Activated T-cell treated with anti-CD3 and anti-CD28 coated beads, Interleukin-2, amount 50 U/mL, for 4 hours (primary cell): ENCODE data around the gene CEP76. TPM values are rescaled to one million over a fixed set of nuclear protein-coding genes. Genes with fewer than 3 reads are reported as not detected.

Source experiments
- ATAC-seq, 2 donors: fragments of 200-7000 bp; cut with Tn5 transposase; one replicate each; pipeline ENCODE4 v1.10.0; 2021
- DNase-seq: peaks from one replicate; pipeline ENCODE4 v3.0.0-alpha.2; 2020
- H3K27me3 Mint-ChIP-seq: one replicate; pipeline ENCODE4 v1.8.0; 2021; ENCODE audit warnings: low read depth, mixed read lengths
- H3K36me3 Mint-ChIP-seq: one replicate; pipeline ENCODE4 v1.8.0; 2022; ENCODE audit warnings: mixed read lengths; ENCODE audit not compliant: insufficient read depth
- H3K4me1 Mint-ChIP-seq: one replicate; pipeline ENCODE4 v1.8.0; 2021; ENCODE audit warnings: low read depth, mixed read lengths
- H3K4me3 Mint-ChIP-seq: one replicate; pipeline ENCODE4 v1.8.0; 2021; ENCODE audit warnings: mild to moderate bottlenecking, moderate library complexity, mixed read lengths
- H3K9me3 Mint-ChIP-seq: one replicate; pipeline ENCODE4 v1.8.0; 2021; ENCODE audit warnings: mixed read lengths
- total RNA-seq, 3 donors: library from RNA; stranded (reverse); gene quantifications; one replicate each; pipeline ENCODE4 v1.2.1, GENCODE V29; 2021

The CEP76 gene
- total RNA-seq, 3 donors from 2014 or later = 11.1 to 12.3 (median 11.5) TPM

DNA sequence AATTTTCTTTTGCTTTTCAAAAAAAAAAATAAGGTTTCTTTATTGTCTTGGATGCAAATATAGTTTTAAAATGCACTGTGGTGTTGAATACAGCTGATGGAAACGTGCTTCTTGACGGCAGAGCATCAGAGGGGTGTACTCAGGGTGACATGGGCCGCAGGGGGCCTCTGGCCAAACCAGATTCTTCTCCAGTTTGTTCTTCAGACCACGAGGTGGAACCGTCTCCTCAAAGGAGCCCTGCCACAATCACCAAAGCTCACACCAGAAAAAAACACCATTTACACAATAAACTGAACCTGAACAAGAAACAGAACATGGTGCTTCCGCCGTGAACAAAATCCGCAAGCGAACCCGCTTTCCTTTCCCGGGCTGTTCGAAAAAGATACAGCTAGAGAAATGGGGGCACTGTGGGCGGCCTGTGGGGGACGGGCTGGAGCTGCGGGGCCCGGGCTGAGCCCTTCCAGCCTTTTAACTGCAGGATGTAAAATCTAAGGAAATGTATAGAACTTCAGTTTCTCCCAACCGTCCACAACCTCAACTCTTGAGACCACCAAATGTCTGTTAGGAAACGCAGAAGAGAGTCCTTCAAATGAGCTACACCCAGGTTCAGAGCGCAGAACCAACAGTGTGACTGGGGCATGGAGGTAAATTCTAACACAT lies 34.9 kb upstream of the CEP76 start:
- Mint-ChIP-seq H3K9me3 (no peaks in the 10 kb centered on the region), H3K27me3 (no peaks in the 10 kb centered on the region), H3K4me3 (no peak overlapping the region), H3K36me3 (no peaks in the 10 kb centered on the region), H3K4me1 (no peaks in the 10 kb centered on the region)
- DNase-seq (no peak), ATAC-seq (no peak)

DNA sequence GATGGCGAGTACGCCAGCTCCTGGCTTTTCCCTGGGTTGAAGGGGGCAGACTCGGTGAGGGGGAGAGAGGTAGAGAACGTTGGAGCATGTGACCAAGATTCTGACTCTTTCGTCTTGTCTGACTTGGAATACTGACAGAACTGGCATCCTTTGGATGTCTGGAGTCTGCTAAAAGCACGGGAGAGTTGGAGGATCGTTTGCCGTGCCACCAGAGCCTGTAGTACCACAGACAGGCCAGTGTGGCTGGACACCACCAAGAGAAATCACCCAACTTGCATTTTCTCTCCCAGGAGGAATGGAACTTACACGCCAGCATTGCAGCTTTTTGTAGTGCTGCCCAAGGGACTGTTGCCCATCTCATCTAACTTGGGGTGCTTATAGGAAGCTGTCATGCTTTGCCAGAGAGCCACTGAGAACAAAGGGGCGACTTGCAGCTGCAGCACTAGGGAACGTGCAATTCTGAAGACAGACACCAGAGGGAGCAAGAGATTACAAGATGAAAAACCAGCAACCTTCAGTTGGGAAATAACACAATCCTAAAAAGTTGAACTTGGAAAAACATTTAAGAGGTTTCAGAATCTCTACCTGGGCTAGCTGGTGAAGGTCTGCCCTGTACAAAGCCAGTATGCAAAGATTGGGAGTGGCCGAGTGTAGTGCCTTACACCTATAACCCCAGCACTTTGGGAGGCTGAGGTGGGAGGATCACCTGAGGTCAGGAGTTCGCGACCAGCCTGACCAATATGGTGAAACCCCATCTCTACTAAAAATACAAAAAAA lies 24.4 kb upstream of the CEP76 start:
- peaks cover 8% of the 10 kb centered on the region for H3K36me3 Mint-ChIP-seq

DNA sequence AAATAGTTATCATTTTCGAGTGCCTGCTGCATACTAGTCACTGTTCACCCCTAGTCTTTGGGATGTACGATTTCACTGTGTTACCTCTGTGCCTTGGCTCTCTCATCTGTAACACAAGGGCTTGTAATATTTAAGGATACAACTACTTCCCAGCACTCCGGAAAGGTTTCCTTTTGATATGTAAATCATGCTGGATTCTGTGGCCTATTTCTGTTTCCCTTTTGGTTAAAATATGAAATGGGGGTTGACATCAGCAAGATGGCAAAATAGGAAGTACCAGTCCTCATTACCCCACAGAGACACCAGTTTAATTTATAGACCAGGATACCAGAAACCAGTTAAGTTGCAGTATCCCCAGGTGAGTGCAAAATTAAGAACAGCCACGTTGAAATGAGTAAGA lies 23.8 kb upstream of the CEP76 start:
- DNase-seq (no peak), ATAC-seq (no peak)
- H3K4me1 Mint-ChIP-seq = peaks cover 3% of the 10 kb centered on the region
- no peak overlapping the region for H3K4me3 Mint-ChIP-seq
- H3K9me3 Mint-ChIP-seq = no peaks in the 10 kb centered on the region
- peaks cover 10% of the 10 kb centered on the region for H3K36me3 Mint-ChIP-seq
- no peaks in the 10 kb centered on the region for H3K27me3 Mint-ChIP-seq

More for the DNA sequence above, 24.4 kb upstream of the CEP76 start:
- Mint-ChIP-seq H3K27me3 (no peaks in the 10 kb centered on the region), H3K4me3 (no peak overlapping the region), H3K4me1 (peaks cover under 1% of the 10 kb centered on the region), H3K9me3 (no peaks in the 10 kb centered on the region)
- DNase-seq (peak; percentile 56), ATAC-seq (peak; percentile 50 to 70)

DNA sequence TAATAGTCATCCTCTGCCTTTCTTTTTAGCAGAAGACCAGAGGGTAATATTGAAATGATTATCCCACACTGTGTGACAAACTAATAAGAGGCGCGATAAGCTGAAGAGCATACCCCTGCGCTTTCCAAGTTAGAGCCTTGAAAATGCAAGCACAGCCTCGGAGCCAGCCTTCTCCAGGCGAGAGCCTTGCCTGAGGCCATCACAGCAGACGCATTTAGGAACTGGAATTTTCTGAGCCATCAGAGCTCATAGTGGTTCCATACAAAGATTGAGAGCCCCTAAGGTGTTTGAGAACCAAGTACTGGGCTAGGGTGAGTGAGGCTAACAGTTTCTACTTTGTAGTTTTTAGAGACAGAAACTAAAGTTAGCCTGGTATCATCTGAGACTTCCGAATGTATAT lies 20.2 kb upstream of the CEP76 start:
- peaks cover 16% of the 10 kb centered on the region for H3K36me3 Mint-ChIP-seq
- no peaks in the 10 kb centered on the region for H3K27me3 Mint-ChIP-seq
- ATAC-seq (no peak), DNase-seq (no peak)
- H3K4me3 Mint-ChIP-seq = no peak overlapping the region
- peaks cover 3% of the 10 kb centered on the region for H3K4me1 Mint-ChIP-seq
- no peaks in the 10 kb centered on the region for H3K9me3 Mint-ChIP-seq

DNA sequence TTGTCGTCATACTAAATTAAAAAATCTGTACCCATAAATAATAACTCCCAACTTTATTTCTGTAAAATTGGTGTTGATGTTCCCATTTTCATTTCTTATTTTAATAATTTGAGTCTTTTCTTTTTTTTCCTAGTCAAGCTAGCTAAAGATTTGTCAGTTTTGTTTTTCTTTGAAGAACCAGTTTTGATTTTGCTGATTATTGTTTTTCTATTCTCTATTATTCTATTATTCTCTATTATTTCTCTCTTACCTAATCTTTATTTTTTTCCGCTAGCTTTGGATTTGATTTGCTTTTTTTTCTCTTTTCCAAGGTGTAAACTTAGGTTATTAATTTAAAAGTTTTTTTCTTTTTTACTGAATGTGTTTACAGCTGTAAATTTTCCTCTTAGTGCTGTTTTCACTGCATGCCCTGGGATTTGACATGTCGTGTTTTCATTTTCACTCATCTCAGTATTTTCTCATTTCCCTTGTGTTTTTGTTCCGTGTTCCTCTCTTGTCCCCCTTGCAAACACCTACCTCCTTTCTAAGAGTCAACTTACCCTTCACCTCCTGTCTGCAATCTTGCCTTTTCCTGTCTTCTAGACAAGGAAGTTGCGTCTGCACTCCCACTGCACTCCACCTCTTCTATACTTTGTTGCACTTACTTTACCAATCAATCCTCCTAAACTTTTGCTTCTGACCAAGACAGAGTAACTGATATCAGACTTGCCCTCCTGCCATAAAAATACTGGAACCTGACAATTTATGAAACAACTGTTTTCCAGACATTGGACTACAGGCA lies 19.2 kb upstream of the CEP76 start:
- Mint-ChIP-seq H3K27me3 (no peaks in the 10 kb centered on the region), H3K9me3 (no peaks in the 10 kb centered on the region), H3K36me3 (peaks cover 19% of the 10 kb centered on the region), H3K4me3 (no peak overlapping the region), H3K4me1 (peaks cover 3% of the 10 kb centered on the region)
- DNase-seq (no peak), ATAC-seq (no peak)

DNA sequence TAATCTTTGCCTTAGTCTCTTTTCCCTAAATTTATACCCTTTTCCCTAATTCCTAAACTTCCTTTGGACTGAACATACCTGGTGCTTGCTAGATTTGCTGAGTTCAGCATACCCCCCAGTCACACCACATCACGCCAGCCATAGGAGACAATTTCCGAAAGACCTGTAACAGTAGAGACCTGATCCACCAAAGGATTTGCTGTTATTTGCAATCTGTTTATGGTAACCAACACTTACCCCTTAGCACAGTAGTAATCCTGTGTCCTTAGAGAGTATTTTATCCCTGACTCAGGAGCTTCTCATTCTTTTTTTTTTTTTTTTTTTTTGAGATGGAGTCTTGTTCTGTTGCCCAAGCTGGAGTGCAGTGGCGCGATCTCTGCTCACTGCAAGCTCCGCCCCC lies 8.9 kb upstream of the CEP76 start:
- ATAC-seq (no peak), DNase-seq (no peak)
- Mint-ChIP-seq H3K27me3 (no peaks in the 10 kb centered on the region), H3K4me1 (no peaks in the 10 kb centered on the region), H3K36me3 (peaks cover 19% of the 10 kb centered on the region), H3K4me3 (no peak overlapping the region), H3K9me3 (no peaks in the 10 kb centered on the region)

DNA sequence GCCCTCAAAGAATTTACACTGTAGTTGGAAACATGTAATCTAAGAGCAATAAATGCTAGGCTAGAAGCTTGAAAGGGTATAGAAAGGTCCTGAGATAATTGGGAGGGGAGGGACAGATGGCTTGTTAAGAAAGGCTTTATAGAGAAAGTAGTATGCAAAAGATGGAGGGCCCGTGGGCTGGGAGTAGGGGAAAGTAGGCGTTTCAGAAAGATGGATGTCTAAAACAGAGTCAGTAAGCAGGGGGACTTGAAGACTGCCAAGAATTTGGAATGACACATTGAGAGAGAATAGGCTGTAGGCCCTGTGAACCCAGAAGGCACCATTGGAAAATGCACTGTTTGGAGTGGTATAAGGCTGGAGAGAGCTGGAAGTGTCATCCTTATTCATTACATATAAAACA lies 1.1 kb upstream of the CEP76 start:
- Mint-ChIP-seq H3K36me3 (peaks cover 16% of the 10 kb centered on the region), H3K4me3 (peak overlapping the region; percentile 89), H3K27me3 (no peaks in the 10 kb centered on the region), H3K9me3 (no peaks in the 10 kb centered on the region), H3K4me1 (peaks cover 41% of the 10 kb centered on the region)
- DNase-seq (no peak), ATAC-seq (no peak)

DNA sequence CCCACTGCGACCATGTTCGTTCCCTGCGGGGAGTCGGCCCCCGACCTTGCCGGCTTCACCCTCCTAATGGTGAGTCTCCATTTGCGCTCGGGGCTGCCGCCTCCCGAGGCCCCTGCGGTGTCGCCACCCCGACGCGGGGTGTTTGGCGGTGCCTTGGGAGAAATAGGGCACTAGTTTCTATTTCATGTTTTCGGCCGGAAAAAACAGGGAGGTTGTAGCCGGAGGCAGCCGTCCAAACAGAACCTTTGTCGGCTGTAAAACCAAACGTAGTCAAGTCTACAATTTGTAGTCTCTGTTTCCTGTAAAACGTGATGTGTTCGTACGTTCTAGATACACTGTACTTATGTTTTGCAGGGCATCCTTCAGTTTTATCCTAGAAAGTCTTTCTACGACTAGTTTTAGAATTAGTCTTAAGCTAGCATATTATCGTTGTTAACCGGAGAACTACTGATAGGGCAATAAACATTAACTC lies 609 bp upstream of the CEP76 start:
- peaks cover 41% of the 10 kb centered on the region for H3K4me1 Mint-ChIP-seq
- H3K36me3 Mint-ChIP-seq = peaks cover 19% of the 10 kb centered on the region
- no peaks in the 10 kb centered on the region for H3K27me3 Mint-ChIP-seq
- peak overlapping the region; percentile 89 for H3K4me3 Mint-ChIP-seq
- no peaks in the 10 kb centered on the region for H3K9me3 Mint-ChIP-seq
- no peak for DNase-seq
- ATAC-seq = peak; percentile 51 to 56

DNA sequence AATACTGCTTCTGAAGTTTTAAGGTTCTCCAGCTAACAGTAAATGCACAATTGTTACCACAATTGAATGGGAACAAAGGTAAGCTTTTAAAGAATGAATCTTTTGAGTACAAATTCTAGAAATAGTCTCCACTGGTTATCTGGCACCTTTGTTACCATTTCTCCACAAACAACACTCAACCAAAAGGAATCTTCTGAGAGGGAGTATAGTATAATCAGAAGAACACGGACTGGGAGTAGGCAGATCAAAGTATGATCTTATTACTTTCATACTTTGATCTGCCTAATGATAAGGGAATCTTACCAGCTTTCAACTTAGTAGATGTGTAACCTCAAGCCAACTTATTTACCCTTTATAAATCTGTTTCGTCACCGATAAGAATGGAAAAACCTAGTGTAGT lies 1.4 kb downstream of the CEP76 start:
- Mint-ChIP-seq H3K4me3 (peak overlapping the region; percentile 89), H3K27me3 (no peaks in the 10 kb centered on the region), H3K36me3 (peaks cover 14% of the 10 kb centered on the region), H3K4me1 (peaks cover 41% of the 10 kb centered on the region), H3K9me3 (no peaks in the 10 kb centered on the region)
- no peak for DNase-seq
- ATAC-seq = no peak

DNA sequence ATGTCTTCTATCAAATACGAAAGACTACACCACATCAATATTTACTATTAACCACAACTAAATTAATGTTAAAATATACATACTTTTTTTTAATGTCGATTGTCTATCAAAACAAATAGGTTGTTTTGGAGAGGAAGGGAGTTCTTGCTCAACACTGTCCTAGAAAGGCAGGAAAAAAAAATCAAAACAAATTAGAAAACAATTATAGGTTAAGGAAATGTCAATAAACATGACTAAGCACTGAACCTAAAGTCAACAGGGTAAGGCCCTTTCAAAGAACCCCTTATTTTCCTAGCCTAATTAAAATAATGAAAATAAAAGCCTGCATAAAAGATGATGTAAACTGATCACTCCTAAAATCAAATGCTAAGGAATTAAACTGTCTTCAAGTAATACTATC lies 2.8 kb downstream of the CEP76 start:
- DNase-seq = no peak
- Mint-ChIP-seq H3K4me1 (peaks cover 31% of the 10 kb centered on the region), H3K27me3 (no peaks in the 10 kb centered on the region), H3K9me3 (no peaks in the 10 kb centered on the region), H3K4me3 (no peak overlapping the region), H3K36me3 (peaks cover 11% of the 10 kb centered on the region)
- ATAC-seq = no peak

DNA sequence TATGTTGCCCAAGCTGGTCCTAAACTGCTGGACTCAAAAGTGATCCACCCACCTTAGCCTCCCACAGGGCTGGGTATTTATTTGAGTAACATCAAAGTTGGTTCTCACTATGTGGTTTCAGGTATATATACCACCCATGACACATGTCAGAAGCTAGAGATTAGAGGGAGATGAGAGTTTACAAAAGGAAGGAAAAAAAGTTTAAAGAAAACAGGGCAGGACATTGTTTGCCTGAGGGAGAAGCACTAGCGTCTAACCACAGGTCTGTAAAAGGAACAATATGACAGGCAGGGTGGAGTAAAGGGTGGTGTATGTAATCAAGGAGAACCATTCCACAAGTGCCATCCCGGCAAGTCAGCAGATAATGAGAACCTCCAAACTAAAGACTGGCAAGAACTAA lies 8.5 kb downstream of the CEP76 start:
- Mint-ChIP-seq H3K36me3 (peaks cover 22% of the 10 kb centered on the region), H3K4me3 (no peak overlapping the region), H3K9me3 (no peaks in the 10 kb centered on the region), H3K27me3 (no peaks in the 10 kb centered on the region), H3K4me1 (peaks cover 7% of the 10 kb centered on the region)
- DNase-seq (no peak), ATAC-seq (peak in 1 of 2 donors; percentile 41)

DNA sequence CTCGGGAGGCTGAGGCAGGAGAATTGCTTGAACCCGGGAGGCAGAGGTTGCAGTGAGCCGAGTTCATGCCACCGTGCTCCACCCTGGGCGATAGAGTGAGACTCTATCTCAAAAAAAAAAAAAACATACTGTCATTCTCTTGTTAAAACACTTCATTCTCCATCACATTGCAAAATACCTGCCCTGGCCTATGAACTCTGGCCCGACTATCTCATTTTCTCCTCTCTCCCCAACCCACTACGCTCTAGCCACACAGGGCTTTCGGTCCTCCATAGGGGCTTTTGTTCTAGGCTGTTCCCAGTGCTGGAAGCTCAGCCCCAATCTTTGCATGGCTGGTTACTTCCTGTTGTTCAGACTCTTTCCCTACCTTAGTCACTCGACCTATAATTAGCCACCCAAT lies 10.3 kb downstream of the CEP76 start:
- H3K4me3 Mint-ChIP-seq = no peak overlapping the region
- H3K9me3 Mint-ChIP-seq = no peaks in the 10 kb centered on the region
- no peak for ATAC-seq
- DNase-seq = no peak
- H3K27me3 Mint-ChIP-seq = no peaks in the 10 kb centered on the region
- H3K36me3 Mint-ChIP-seq = peaks cover 15% of the 10 kb centered on the region
- peaks cover 7% of the 10 kb centered on the region for H3K4me1 Mint-ChIP-seq

DNA sequence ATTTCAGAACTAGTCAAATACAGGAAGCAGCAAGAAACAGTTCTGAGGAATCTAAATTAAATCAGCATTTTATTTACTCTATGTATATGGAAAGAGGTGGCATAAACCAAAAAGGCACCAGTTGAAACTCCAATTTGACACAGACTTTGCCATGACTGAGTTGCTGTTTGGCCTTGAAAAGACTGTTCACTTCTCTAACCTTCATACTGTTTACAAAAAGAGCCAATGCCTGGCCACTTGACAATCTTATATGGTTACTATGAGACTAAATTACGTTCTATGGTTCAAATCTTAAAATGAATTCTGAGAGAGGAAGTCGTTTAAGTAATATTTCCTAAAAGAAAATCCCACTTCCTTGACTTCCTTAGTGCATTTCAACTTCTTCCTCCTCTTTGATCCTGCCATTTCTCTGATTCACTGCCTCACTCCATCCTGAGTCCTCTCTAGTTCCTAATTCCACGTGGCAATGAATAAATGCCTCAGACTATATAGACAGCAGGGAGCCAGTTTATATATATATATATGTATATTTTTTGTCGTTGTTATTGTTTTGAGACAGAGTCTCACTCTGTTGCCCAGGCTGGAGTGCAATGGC lies 13.2 kb downstream of the CEP76 start:
- DNase-seq (no peak), ATAC-seq (no peak)
- Mint-ChIP-seq H3K4me3 (no peak overlapping the region), H3K36me3 (peaks cover 13% of the 10 kb centered on the region), H3K9me3 (no peaks in the 10 kb centered on the region), H3K27me3 (no peaks in the 10 kb centered on the region), H3K4me1 (peaks cover 7% of the 10 kb centered on the region)

DNA sequence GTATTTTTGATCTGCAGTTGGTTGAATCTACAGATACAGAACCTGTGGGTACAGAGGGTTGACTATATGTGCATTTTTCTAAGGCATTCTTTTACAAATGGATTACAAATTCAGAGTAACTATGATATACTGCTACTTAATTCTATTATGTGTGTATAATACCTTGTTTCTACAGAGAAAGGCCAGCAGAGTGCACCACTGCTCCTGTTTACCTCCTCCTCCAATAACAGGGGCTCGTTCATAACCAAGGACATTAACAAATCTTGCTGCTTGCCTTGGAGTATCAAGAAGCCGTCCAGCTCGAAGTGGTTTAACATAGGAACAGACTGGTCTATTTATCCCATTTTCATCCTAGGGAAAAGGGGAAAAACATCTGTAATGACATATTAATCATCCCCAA lies 16.4 kb downstream of the CEP76 start:
- no peaks in the 10 kb centered on the region for H3K9me3 Mint-ChIP-seq
- no peaks in the 10 kb centered on the region for H3K4me1 Mint-ChIP-seq
- DNase-seq (no peak), ATAC-seq (no peak)
- no peak overlapping the region for H3K4me3 Mint-ChIP-seq
- peaks cover 6% of the 10 kb centered on the region for H3K36me3 Mint-ChIP-seq
- no peaks in the 10 kb centered on the region for H3K27me3 Mint-ChIP-seq
